ENCODE results near the gene ACAN.

The ACAN gene

GRCh38 chr15:88858934-88859333 lies 55.7 kb downstream of the ACAN start:
- H3K4me3 ChIP-seq (ENCODE audit: low read length): no peak overlapping the region
- DNase-seq (ENCODE audit: low read depth): no peak
- TF ChIP-seq, protein P1, sequence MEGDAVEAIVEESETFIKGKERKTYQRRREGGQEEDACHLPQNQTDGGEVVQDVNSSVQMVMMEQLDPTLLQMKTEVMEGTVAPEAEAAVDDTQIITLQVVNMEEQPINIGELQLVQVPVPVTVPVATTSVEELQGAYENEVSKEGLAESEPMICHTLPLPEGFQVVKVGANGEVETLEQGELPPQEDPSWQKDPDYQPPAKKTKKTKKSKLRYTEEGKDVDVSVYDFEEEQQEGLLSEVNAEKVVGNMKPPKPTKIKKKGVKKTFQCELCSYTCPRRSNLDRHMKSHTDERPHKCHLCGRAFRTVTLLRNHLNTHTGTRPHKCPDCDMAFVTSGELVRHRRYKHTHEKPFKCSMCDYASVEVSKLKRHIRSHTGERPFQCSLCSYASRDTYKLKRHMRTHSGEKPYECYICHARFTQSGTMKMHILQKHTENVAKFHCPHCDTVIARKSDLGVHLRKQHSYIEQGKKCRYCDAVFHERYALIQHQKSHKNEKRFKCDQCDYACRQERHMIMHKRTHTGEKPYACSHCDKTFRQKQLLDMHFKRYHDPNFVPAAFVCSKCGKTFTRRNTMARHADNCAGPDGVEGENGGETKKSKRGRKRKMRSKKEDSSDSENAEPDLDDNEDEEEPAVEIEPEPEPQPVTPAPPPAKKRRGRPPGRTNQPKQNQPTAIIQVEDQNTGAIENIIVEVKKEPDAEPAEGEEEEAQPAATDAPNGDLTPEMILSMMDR (conservative IDR thresholded peaks at IDR 0.05; ENCODE audit: low read depth, low read length): no peak

- TF ChIP-seq, protein P1 (conservative IDR thresholded peaks at IDR 0.05; ENCODE audit: low read depth, low read length): no peak
- no peak for DNase-seq (ENCODE audit: low read depth)
- H3K4me3 ChIP-seq (ENCODE audit: low read length): no peak overlapping the region
Measured at GRCh38 chr15:88859550-88859949, 56.3 kb downstream of the ACAN start.

- no peak for DNase-seq (ENCODE audit: low read depth)
- TF ChIP-seq, protein P1 (conservative IDR thresholded peaks at IDR 0.05; ENCODE audit: low read depth, low read length): no peak
- no peak overlapping the region for H3K4me3 ChIP-seq (ENCODE audit: low read length)
Measured at GRCh38 chr15:88860212-88860611, 57.0 kb downstream of the ACAN start.

GRCh38 chr15:88863412-88863811 lies 60.2 kb downstream of the ACAN start:
- no peak for DNase-seq (ENCODE audit: low read depth)
- H3K4me3 ChIP-seq (ENCODE audit: low read length): no peak overlapping the region
- TF ChIP-seq, protein P1 (conservative IDR thresholded peaks at IDR 0.05; ENCODE audit: low read depth, low read length): no peak

DNA sequence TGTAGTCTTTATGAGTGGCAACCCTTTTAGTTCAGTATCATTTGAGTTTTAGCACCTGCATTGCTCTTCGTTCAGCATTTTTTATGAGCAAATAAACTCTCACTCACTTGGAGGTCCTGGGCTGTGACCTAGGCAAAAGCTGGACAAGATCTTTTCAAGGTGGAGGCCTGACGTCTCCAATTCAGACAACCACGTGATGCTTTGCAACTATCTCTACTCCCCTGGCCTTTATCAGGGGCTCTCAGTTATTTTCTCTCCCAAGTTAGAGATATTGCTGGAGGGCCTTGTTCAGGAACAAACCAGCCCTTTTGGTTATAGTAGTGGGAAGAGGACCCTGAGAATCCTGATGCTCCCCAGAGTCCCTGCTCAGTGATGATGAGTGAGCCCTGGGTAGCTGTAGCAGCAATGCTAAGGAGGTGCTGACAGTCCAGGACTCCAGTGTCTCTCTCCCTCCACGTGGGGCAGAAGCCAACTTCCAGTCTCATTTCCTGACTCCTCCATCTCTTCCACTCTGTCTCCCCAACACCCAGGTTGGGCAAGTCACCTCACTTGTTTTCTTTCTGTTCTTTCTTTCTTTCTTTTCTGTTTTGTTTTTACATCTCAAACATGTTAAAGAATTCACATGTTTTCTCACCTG lies 61.7 kb downstream of the ACAN start:
- TF ChIP-seq, protein P1 (conservative IDR thresholded peaks at IDR 0.05; ENCODE audit: low read depth, low read length): no peak
- H3K4me3 ChIP-seq (ENCODE audit: low read length): no peak overlapping the region

GRCh38 chr15:88865498-88866099 lies 62.4 kb downstream of the ACAN start:
- DNase-seq (ENCODE audit: low read depth): no peak
- TF ChIP-seq, protein P1 (conservative IDR thresholded peaks at IDR 0.05; ENCODE audit: low read depth, low read length): no peak
- no peak overlapping the region for H3K4me3 ChIP-seq (ENCODE audit: low read length)

More for the DNA sequence above, 61.7 kb downstream of the ACAN start:
- DNase-seq (ENCODE audit: low read depth): no peak

- TF ChIP-seq, protein P1 (conservative IDR thresholded peaks at IDR 0.05; ENCODE audit: low read depth, low read length): no peak
- no peak for DNase-seq (ENCODE audit: low read depth)
- no peak overlapping the region for H3K4me3 ChIP-seq (ENCODE audit: low read length)
Measured at GRCh38 chr15:88866295-88866881, 63.2 kb downstream of the ACAN start.
